ENCODE data around the gene RAPGEF1.

DNA sequence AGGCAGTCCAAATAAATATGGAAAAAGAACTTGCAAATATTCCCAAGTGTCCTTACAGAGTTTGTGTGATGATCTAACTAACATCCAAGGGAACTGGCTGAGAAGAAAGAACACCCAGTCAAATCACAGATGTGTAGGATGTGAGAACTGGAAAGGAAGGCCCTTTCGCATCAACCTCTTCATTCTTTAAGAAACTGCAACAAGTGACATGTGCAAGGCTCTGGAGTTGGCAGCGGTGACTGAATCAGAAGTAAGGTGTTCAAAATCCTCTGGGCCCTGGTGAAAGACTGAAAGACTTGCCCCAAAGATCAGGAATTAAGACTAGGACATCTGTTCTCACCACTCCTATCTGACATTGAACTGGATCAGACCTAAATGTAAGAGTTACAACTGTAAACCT is 88.7 kb downstream of the RAPGEF1 start:
- TF ChIP-seq, protein P1, sequence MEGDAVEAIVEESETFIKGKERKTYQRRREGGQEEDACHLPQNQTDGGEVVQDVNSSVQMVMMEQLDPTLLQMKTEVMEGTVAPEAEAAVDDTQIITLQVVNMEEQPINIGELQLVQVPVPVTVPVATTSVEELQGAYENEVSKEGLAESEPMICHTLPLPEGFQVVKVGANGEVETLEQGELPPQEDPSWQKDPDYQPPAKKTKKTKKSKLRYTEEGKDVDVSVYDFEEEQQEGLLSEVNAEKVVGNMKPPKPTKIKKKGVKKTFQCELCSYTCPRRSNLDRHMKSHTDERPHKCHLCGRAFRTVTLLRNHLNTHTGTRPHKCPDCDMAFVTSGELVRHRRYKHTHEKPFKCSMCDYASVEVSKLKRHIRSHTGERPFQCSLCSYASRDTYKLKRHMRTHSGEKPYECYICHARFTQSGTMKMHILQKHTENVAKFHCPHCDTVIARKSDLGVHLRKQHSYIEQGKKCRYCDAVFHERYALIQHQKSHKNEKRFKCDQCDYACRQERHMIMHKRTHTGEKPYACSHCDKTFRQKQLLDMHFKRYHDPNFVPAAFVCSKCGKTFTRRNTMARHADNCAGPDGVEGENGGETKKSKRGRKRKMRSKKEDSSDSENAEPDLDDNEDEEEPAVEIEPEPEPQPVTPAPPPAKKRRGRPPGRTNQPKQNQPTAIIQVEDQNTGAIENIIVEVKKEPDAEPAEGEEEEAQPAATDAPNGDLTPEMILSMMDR (IDR thresholded peaks at IDR 0.05), result no peak
- TF ChIP-seq POLR2A (IDR thresholded peaks at IDR 0.05), result no peak

Measured in testis (tissue), 2 donors.